ENCODE measurements around the gene NFKBIA.
"Not testable (repeated sequence)": the region's sequence is repeated elsewhere in the genome, so short reads cannot be mapped to it uniquely, and the experiment has no call there.

NFKBIA gene

DNA sequence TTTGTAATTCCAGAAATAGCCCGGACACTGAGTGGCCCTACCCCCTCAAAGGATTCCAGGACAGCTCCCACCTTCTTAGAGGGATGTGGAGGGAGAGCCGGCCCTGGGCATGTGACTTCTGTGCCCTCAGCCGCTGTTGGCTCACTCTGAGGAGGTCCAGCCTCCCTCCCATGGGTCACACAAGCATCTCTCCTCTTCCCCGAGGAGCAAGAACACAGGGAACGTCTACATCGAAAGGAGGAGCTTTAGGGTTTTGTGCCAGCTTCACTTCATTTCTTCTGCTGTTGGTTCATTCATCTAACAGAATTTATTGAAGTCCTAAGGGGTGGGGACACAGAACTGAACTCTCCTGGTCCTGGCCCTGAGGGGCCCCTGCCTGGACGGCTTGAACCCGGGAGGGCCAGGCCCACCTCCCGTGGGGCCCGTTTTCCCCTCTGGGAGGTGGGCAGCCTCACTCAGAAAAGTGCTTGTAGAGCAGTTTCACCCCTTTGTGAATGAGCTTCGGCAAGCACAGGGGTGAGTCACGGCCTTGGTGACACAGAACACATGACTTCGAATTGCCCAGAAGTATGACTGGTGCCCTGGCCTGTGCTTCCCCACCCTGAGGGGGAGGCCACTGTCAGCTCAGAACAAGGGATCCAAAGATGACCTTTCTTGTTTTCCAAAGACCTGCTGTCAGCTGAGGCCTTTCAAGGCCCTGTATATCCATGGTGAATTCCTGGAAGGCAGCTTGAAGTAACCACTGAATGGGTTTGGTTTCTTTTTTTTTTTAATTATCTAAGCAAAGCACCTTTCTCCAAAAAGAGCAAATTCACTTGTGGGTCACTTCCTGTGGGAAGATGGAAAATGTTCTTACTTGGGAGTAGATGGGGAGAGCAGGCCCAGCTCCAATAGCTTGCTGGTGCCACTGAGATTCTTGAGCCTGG is 39.2 kb downstream of the NFKBIA start:
- H3K27ac ChIP-seq (ENCODE audit: low read length): no peak overlapping the region
- no peaks in the 10 kb centered on the region for H3K27me3 ChIP-seq (ENCODE audit: low read depth, low read length)
- H3K4me1 ChIP-seq (ENCODE audit: low read length): peaks cover 48% of the 10 kb centered on the region
- H2AFZ ChIP-seq (ENCODE audit: low read depth, low read length): peak overlapping the region; percentile 78
- H3K4me3 ChIP-seq (ENCODE audit: low read length): no peak overlapping the region
- 0 out of 2 replicates have a peak, but pooled peaks cover 2% of the 10 kb centered on the region for H3K9me3 ChIP-seq (ENCODE audit: insufficient read depth, low read length)
- TF ChIP-seq EZH2phosphoT487 (IDR thresholded peaks at IDR 0.05; ENCODE audit: low read depth): no peak
- TF ChIP-seq CTCF (IDR thresholded peaks at IDR 0.05; ENCODE audit: low read depth, low read length): no peak
- 0 out of 2 replicates have a peak overlapping the region, but pooled peaks have one; percentile 2 for H3K4me2 ChIP-seq (ENCODE audit: low read length)
- no peaks in the 10 kb centered on the region for H3K79me2 ChIP-seq (ENCODE audit: low read length)
- peaks cover 1% of the 10 kb centered on the region for H3K36me3 ChIP-seq (replicated peaks; ENCODE audit: low read depth, low read length)
- H3K9ac ChIP-seq (ENCODE audit: low read length): no peak overlapping the region; the same call in 1 of the 2 replicates
- H4K20me1 ChIP-seq (ENCODE audit: insufficient read depth, low read length): no peaks in the 10 kb centered on the region

DNA sequence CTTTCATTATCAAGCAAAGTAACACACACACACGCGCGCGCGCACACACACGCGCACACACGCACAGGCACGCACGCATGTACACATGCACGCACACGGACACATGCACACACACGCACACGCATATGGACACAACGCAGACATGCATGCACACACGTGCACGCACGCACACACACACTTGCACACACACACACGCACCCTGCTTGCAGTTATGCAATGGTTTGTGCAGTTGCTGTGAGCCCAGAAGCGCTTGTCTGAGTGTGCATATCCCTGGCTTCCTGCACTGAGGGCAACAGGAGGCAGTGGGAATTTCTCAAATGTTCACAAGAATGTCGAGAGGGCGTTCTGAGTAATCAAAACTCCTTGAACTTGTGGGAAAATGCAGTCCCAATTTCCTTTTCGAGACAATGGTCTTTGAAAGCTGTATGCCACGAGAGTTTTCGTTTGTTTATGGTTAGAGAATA is 41.6 kb downstream of the NFKBIA start:
- H2AFZ ChIP-seq (ENCODE audit: low read depth, low read length): no peak overlapping the region
- H3K27ac ChIP-seq (ENCODE audit: low read length): no peak overlapping the region
- no peak for TF ChIP-seq EZH2phosphoT487 (IDR thresholded peaks at IDR 0.05; ENCODE audit: low read depth)
- TF ChIP-seq CTCF (IDR thresholded peaks at IDR 0.05; ENCODE audit: low read depth, low read length): no peak

DNA sequence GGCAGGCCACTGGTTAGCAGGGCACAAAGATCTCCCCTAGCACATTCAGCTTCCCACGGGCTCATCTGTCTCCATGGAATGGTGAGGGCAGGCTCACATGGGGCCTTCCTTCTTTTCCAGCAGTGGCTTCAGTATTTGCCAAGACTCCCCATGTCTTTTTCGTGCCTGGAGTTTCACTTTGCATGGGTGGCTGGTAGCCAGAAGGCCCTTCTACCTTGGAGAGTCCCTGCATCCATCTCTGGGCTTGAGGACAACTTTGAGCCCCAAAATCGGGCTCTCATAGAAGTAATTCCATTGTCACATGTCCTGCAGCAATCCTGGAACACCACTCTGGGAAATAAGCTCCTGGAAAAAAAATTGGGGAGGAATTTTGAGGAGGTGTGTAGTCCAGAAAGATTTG is 42.1 kb downstream of the NFKBIA start:
- H3K27me3 ChIP-seq (ENCODE audit: low read depth, low read length): no peaks in the 10 kb centered on the region
- no peaks in the 10 kb centered on the region for H3K9me3 ChIP-seq (ENCODE audit: insufficient read depth, low read length)
- TF ChIP-seq CTCF (IDR thresholded peaks at IDR 0.05; ENCODE audit: low read depth, low read length) (no peak), EZH2phosphoT487 (IDR thresholded peaks at IDR 0.05; ENCODE audit: low read depth) (no peak)
- no peak overlapping the region for H3K4me3 ChIP-seq (ENCODE audit: low read length)
- H3K36me3 ChIP-seq (replicated peaks; ENCODE audit: low read depth, low read length): no peaks in the 10 kb centered on the region
- peaks cover 39% of the 10 kb centered on the region for H3K4me1 ChIP-seq (ENCODE audit: low read length)
- no peaks in the 10 kb centered on the region for H4K20me1 ChIP-seq (ENCODE audit: insufficient read depth, low read length)
- no peaks in the 10 kb centered on the region for H3K79me2 ChIP-seq (ENCODE audit: low read length)
- no peak overlapping the region for H3K9ac ChIP-seq (ENCODE audit: low read length)
- no peak overlapping the region for H3K27ac ChIP-seq (ENCODE audit: low read length)
- H3K4me2 ChIP-seq (ENCODE audit: low read length): no peak overlapping the region
- H2AFZ ChIP-seq (ENCODE audit: low read depth, low read length): no peak overlapping the region

More for the DNA sequence above, 41.6 kb downstream of the NFKBIA start:
- no peaks in the 10 kb centered on the region for H3K79me2 ChIP-seq (ENCODE audit: low read length)
- H3K4me3 ChIP-seq (ENCODE audit: low read length): no peak overlapping the region
- no peak overlapping the region for H3K4me2 ChIP-seq (ENCODE audit: low read length)
- H3K4me1 ChIP-seq (ENCODE audit: low read length): peaks cover 44% of the 10 kb centered on the region
- H3K9ac ChIP-seq (ENCODE audit: low read length): no peak overlapping the region
- no peaks in the 10 kb centered on the region for H3K27me3 ChIP-seq (ENCODE audit: low read depth, low read length)
- H3K36me3 ChIP-seq (replicated peaks; ENCODE audit: low read depth, low read length): no peaks in the 10 kb centered on the region
- H3K9me3 ChIP-seq (ENCODE audit: insufficient read depth, low read length): no peaks in the 10 kb centered on the region
- no peaks in the 10 kb centered on the region for H4K20me1 ChIP-seq (ENCODE audit: insufficient read depth, low read length)

GRCh38 chr14:35361141-35361480 is 43.4 kb downstream of the NFKBIA start:
- H3K27ac ChIP-seq (ENCODE audit: low read length): no peak overlapping the region
- no peaks in the 10 kb centered on the region for H3K79me2 ChIP-seq (ENCODE audit: low read length)
- no peak overlapping the region for H3K4me3 ChIP-seq (ENCODE audit: low read length)
- H3K9ac ChIP-seq (ENCODE audit: low read length): no peak overlapping the region
- H4K20me1 ChIP-seq (ENCODE audit: insufficient read depth, low read length): no peaks in the 10 kb centered on the region
- TF ChIP-seq EZH2phosphoT487 (IDR thresholded peaks at IDR 0.05; ENCODE audit: low read depth) (no peak), CTCF (IDR thresholded peaks at IDR 0.05; ENCODE audit: low read depth, low read length) (no peak)
- H3K4me1 ChIP-seq (ENCODE audit: low read length): peaks cover 33% of the 10 kb centered on the region
- H3K9me3 ChIP-seq (ENCODE audit: insufficient read depth, low read length): no peaks in the 10 kb centered on the region
- peak overlapping the region; percentile 26 for H3K4me2 ChIP-seq (ENCODE audit: low read length)
- no peaks in the 10 kb centered on the region for H3K27me3 ChIP-seq (ENCODE audit: low read depth, low read length)
- H2AFZ ChIP-seq (ENCODE audit: low read depth, low read length): no peak overlapping the region
- no peaks in the 10 kb centered on the region for H3K36me3 ChIP-seq (replicated peaks; ENCODE audit: low read depth, low read length)

GRCh38 chr14:35359655-35360054 is 44.9 kb downstream of the NFKBIA start:
- H3K27me3 ChIP-seq (ENCODE audit: low read depth, low read length); H3K4me2 ChIP-seq (ENCODE audit: low read length); H3K36me3 ChIP-seq (replicated peaks; ENCODE audit: low read depth, low read length); H2AFZ ChIP-seq (ENCODE audit: low read depth, low read length); H3K27ac ChIP-seq (ENCODE audit: low read length); H4K20me1 ChIP-seq (ENCODE audit: insufficient read depth, low read length); H3K9ac ChIP-seq (ENCODE audit: low read length); H3K4me3 ChIP-seq (ENCODE audit: low read length); H3K9me3 ChIP-seq (ENCODE audit: insufficient read depth, low read length); H3K79me2 ChIP-seq (ENCODE audit: low read length): not testable (repeated sequence)
- H3K4me1 ChIP-seq (ENCODE audit: low read length): peaks cover 27% of the 10 kb centered on the region

All from OCI-LY3 (cell line).